HepG2 (cell line): ENCODE results near the gene COL18A1. TPM values are rescaled to one million over a fixed set of nuclear protein-coding genes. Genes with fewer than 3 reads are reported as not detected.

Source experiments
- ATM ChIP-seq: fragments of 450-650 bp; IDR thresholded peaks from 2 replicates; pipeline ENCODE4 v1.7.1; 2017; ENCODE audit warnings: mild to moderate bottlenecking, borderline replicate concordance
- DNMT1 ChIP-seq: sonication (generic); formaldehyde crosslinking; IDR thresholded peaks from 2 replicates; pipeline ENCODE4 v1.5.1; 2020; ENCODE audit warnings: mild to moderate bottlenecking, missing genetic modification reagents
- FOXC1 ChIP-seq: sonication (generic); formaldehyde crosslinking; IDR thresholded peaks from 2 replicates; pipeline ENCODE4 v1.8.0; 2022; ENCODE audit warnings: mild to moderate bottlenecking, missing genetic modification reagents, borderline replicate concordance
- HNRNPUL1 ChIP-seq: fragments of 200-400 bp; formaldehyde crosslinking; IDR thresholded peaks from 2 replicates; pipeline ENCODE4 v1.6.1; 2017; ENCODE audit warnings: low read depth, mild to moderate bottlenecking, low read length, moderate library complexity
- MIER3 ChIP-seq: IDR thresholded peaks from 2 replicates; pipeline ENCODE4 v1.6.1; 2016; ENCODE audit warnings: missing compliant biosample characterization, borderline replicate concordance
- MTF2 ChIP-seq: sonication (generic); formaldehyde crosslinking; IDR thresholded peaks from 2 replicates; pipeline ENCODE4 v1.5.0; 2020; ENCODE audit warnings: missing genetic modification reagents, borderline replicate concordance
- TRIM24 ChIP-seq: sonication (generic); formaldehyde crosslinking; IDR thresholded peaks from 2 replicates; pipeline ENCODE4 v1.8.0; 2022; ENCODE audit warnings: mild to moderate bottlenecking, missing genetic modification reagents
- ZFP62 ChIP-seq: sonication (generic); formaldehyde crosslinking; IDR thresholded peaks from 2 replicates; pipeline ENCODE4 v1.4.0; 2020; ENCODE audit warnings: missing genetic modification reagents
- ZNF121 ChIP-seq: sonication (generic); formaldehyde crosslinking; IDR thresholded peaks from 2 replicates; pipeline ENCODE4 v1.5.0; 2020; ENCODE audit warnings: mild to moderate bottlenecking, missing genetic modification reagents
- ZNF326 ChIP-seq: sonication (generic); formaldehyde crosslinking; IDR thresholded peaks from 2 replicates; pipeline ENCODE4 v1.4.0; 2020; ENCODE audit warnings: missing genetic modification reagents, borderline replicate concordance
- ZNF451 ChIP-seq: sonication (generic); formaldehyde crosslinking; IDR thresholded peaks from 2 replicates; pipeline ENCODE4 v1.5.0; 2020; ENCODE audit warnings: mild to moderate bottlenecking, missing genetic modification reagents
- ZNF749 ChIP-seq: sonication (generic); formaldehyde crosslinking; IDR thresholded peaks from 2 replicates; pipeline ENCODE4 v1.8.0; 2022; ENCODE audit warnings: mild to moderate bottlenecking, missing genetic modification reagents, moderate library complexity, borderline replicate concordance
- ZSCAN12 ChIP-seq: sonication (generic); formaldehyde crosslinking; IDR thresholded peaks from 2 replicates; pipeline ENCODE4 v1.9.0; 2021; ENCODE audit warnings: mild to moderate bottlenecking, missing genetic modification reagents
- polyA plus RNA-seq, 8 experiments: library from polyadenylated mRNA; depleted of rRNA in 3 of 8; stranded (reverse) in 7 of 8; unstranded in 1 of 8; fragments of >200 nt; fragmentation: Illumina TruSeq in 4 of 8; extraction: Trizol in 4 of 8; gene quantifications; 2 replicates each; pipeline versions ENCODE4 v1.2.1 to v1.2.3, GENCODE V29; 2011 to 2016; ENCODE audit warnings: low read depth in 4 of 8, missing spikeins in 1 of 8, mixed read lengths in 1 of 8; ENCODE audit not compliant: insufficient read depth in 1 of 8
- total RNA-seq, 5 experiments: library from RNA; depleted of rRNA; stranded (reverse); fragments of >200 nt; fragmentation: Illumina TruSeq; extraction: Trizol; gene quantifications; 2 replicates each; pipeline ENCODE4 v1.2.3, GENCODE V29; 2016; ENCODE audit warnings: low read depth in 1 of 5
- TF ChIP-seq, protein P1 (sequence below): sonication (generic); formaldehyde crosslinking; IDR thresholded peaks from 2 replicates; pipeline ENCODE4 v1.5.0; 2020; ENCODE audit warnings: missing genetic modification reagents
- TF ChIP-seq, protein P2 (sequence below): sonication (generic); formaldehyde crosslinking; IDR thresholded peaks from 2 replicates; pipeline ENCODE4 v1.5.0; 2020; ENCODE audit warnings: mild to moderate bottlenecking, missing genetic modification reagents, borderline replicate concordance
- TF ChIP-seq, protein P3 (sequence below): IDR thresholded peaks from 2 replicates; pipeline ENCODE4 v1.6.1; 2012; ENCODE audit warnings: low read length, improper control_type of control experiment
- TF ChIP-seq, protein P4 (sequence below): sonication (generic); formaldehyde crosslinking; IDR thresholded peaks from 2 replicates; pipeline ENCODE4 v1.8.0; 2022; ENCODE audit warnings: mild to moderate bottlenecking, missing genetic modification reagents; ENCODE audit not compliant: insufficient replicate concordance
- TF ChIP-seq, protein P5 (sequence below): sonication (generic); formaldehyde crosslinking; IDR thresholded peaks from 2 replicates; pipeline ENCODE4 v1.5.0; 2020; ENCODE audit warnings: mild to moderate bottlenecking, missing genetic modification reagents, moderate library complexity

Gene COL18A1
- total and polyA plus RNA-seq, 2 of the 13 experiments (the other 11 are each of a cell fraction or from before 2014, with no cell fraction given): 79.0 to 102 TPM

DNA sequence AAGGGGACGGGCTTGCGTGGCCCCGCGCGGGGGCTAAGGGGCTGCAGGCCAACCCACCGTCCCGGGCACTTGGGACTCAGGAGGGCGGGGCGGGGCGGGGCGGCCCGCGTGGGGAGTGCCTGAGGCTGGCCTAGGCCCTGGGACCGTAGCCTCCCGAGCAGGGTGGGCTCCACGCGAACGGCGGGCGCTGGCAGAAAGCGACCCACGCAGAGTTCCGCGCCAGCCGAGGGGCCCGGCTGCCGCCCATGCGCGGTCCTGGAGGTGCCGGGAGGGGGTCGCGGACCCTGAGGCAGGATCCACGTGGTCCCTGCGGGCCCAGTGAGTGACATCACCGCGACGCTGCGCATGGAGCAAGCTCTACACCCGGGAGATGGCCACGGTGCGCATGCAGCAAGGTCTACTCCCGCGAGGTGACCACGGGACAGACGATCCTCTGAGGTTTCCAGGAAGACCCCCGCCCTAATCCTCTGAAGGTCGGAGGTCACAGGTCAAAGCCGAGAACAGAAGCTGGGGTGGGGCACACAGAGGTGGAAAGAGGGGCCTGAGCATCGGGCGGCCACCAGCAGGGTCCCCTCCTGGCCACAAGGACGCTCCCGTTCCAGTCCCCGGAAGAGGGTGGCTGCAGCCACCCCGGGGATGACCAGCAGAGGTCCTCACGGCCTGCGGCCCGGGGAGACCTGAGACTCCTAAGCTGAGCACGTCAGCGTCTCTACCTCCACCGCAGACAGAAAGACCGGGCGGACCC lies 150.8 kb downstream of the COL18A1 start (continued):
- TF ChIP-seq, protein P1, sequence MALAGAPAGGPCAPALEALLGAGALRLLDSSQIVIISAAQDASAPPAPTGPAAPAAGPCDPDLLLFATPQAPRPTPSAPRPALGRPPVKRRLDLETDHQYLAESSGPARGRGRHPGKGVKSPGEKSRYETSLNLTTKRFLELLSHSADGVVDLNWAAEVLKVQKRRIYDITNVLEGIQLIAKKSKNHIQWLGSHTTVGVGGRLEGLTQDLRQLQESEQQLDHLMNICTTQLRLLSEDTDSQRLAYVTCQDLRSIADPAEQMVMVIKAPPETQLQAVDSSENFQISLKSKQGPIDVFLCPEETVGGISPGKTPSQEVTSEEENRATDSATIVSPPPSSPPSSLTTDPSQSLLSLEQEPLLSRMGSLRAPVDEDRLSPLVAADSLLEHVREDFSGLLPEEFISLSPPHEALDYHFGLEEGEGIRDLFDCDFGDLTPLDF (CRISPR knock-in tag): no peak
- TF ChIP-seq ZSCAN12 (CRISPR knock-in tag) (no peak), FOXC1 (CRISPR knock-in tag) (peak; percentile 87), ZNF451 (CRISPR knock-in tag) (peak; percentile 77), ZNF749 (CRISPR knock-in tag) (peak; percentile 37; the same call in 1 of the 2 replicates), ZNF121 (CRISPR knock-in tag) (peak; percentile 63; the same call in 1 of the 2 replicates), ZFP62 (CRISPR knock-in tag) (no peak), MIER3 (no peak), MTF2 (peak; percentile 67; the same call in 1 of the 2 replicates), HNRNPUL1 (no peak), ZNF326 (CRISPR knock-in tag) (no peak), DNMT1 (CRISPR knock-in tag) (0 out of 2 replicates have a peak, but pooled peaks have one; percentile 68), ATM (no peak), TRIM24 (CRISPR knock-in tag) (no peak)
- TF ChIP-seq, protein P2, sequence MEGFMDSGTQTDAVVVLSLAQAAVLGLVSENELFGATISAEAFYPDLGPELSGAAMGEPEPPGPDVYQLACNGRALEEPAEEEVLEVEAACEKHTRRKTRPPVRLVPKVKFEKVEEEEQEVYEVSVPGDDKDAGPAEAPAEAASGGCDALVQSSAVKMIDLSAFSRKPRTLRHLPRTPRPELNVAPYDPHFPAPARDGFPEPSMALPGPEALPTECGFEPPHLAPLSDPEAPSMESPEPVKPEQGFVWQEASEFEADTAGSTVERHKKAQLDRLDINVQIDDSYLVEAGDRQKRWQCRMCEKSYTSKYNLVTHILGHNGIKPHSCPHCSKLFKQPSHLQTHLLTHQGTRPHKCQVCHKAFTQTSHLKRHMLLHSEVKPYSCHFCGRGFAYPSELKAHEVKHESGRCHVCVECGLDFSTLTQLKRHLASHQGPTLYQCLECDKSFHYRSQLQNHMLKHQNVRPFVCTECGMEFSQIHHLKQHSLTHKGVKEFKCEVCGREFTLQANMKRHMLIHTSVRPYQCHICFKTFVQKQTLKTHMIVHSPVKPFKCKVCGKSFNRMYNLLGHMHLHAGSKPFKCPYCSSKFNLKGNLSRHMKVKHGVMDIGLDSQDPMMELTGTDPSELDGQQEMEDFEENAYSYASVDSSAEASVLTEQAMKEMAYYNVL: no peak
- TF ChIP-seq, protein P3, sequence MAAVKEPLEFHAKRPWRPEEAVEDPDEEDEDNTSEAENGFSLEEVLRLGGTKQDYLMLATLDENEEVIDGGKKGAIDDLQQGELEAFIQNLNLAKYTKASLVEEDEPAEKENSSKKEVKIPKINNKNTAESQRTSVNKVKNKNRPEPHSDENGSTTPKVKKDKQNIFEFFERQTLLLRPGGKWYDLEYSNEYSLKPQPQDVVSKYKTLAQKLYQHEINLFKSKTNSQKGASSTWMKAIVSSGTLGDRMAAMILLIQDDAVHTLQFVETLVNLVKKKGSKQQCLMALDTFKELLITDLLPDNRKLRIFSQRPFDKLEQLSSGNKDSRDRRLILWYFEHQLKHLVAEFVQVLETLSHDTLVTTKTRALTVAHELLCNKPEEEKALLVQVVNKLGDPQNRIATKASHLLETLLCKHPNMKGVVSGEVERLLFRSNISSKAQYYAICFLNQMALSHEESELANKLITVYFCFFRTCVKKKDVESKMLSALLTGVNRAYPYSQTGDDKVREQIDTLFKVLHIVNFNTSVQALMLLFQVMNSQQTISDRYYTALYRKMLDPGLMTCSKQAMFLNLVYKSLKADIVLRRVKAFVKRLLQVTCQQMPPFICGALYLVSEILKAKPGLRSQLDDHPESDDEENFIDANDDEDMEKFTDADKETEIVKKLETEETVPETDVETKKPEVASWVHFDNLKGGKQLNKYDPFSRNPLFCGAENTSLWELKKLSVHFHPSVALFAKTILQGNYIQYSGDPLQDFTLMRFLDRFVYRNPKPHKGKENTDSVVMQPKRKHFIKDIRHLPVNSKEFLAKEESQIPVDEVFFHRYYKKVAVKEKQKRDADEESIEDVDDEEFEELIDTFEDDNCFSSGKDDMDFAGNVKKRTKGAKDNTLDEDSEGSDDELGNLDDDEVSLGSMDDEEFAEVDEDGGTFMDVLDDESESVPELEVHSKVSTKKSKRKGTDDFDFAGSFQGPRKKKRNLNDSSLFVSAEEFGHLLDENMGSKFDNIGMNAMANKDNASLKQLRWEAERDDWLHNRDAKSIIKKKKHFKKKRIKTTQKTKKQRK: no peak
- TF ChIP-seq, protein P4, sequence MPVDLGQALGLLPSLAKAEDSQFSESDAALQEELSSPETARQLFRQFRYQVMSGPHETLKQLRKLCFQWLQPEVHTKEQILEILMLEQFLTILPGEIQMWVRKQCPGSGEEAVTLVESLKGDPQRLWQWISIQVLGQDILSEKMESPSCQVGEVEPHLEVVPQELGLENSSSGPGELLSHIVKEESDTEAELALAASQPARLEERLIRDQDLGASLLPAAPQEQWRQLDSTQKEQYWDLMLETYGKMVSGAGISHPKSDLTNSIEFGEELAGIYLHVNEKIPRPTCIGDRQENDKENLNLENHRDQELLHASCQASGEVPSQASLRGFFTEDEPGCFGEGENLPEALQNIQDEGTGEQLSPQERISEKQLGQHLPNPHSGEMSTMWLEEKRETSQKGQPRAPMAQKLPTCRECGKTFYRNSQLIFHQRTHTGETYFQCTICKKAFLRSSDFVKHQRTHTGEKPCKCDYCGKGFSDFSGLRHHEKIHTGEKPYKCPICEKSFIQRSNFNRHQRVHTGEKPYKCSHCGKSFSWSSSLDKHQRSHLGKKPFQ (CRISPR knock-in tag): peak; percentile 60
- TF ChIP-seq, protein P5, sequence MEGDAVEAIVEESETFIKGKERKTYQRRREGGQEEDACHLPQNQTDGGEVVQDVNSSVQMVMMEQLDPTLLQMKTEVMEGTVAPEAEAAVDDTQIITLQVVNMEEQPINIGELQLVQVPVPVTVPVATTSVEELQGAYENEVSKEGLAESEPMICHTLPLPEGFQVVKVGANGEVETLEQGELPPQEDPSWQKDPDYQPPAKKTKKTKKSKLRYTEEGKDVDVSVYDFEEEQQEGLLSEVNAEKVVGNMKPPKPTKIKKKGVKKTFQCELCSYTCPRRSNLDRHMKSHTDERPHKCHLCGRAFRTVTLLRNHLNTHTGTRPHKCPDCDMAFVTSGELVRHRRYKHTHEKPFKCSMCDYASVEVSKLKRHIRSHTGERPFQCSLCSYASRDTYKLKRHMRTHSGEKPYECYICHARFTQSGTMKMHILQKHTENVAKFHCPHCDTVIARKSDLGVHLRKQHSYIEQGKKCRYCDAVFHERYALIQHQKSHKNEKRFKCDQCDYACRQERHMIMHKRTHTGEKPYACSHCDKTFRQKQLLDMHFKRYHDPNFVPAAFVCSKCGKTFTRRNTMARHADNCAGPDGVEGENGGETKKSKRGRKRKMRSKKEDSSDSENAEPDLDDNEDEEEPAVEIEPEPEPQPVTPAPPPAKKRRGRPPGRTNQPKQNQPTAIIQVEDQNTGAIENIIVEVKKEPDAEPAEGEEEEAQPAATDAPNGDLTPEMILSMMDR (CRISPR knock-in tag): peak; percentile 97
